Cardiac muscle cell (in vitro differentiated cells and primary cell): ENCODE results near the gene TAF13. TPM values are rescaled to one million over a fixed set of nuclear protein-coding genes. Genes with fewer than 3 reads are reported as not detected.
A peak's percentile ranks its signal among the peaks of the same experiment; 100 is the strongest.

Experiments
- DNase-seq, 2 donors: peaks; one replicate each; pipeline versions ENCODE4 v3.0.0 to v3.0.0-alpha.2; 2010 to 2017; ENCODE audit warnings: low read depth in 1 of 2, low spot score in 1 of 2
- H3K27ac ChIP-seq: fragments of 200-600 bp; sonication (generic); 2 replicates; pipeline ENCODE4 v1.5.1; 2016
- H3K27me3 ChIP-seq: fragments of 200-600 bp; sonication (generic); 2 replicates; pipeline ENCODE4 v1.6.0; 2016; ENCODE audit warnings: control low read depth
- H3K36me3 ChIP-seq: fragments of 200-600 bp; sonication (generic); 2 replicates; pipeline ENCODE4 v1.5.1; 2016; ENCODE audit warnings: control low read depth
- H3K4me1 ChIP-seq: fragments of 200-600 bp; sonication (generic); 2 replicates; pipeline ENCODE4 v1.8.1; 2017; ENCODE audit warnings: low read depth, mild to moderate bottlenecking, mixed run types
- H3K4me3 ChIP-seq: fragments of 200-600 bp; sonication (generic); 2 replicates; pipeline ENCODE4 v1.5.1; 2016; ENCODE audit warnings: mild to moderate bottlenecking
- H3K9me3 ChIP-seq: fragments of 200-600 bp; sonication (generic); 2 replicates; pipeline ENCODE4 v1.5.1; 2017; ENCODE audit warnings: low read depth, mild to moderate bottlenecking, control low read depth
- CTCF ChIP-seq: IDR thresholded peaks from 2 replicates; pipeline ENCODE4 v1.5.1; 2012; ENCODE audit warnings: low read depth, mild to moderate bottlenecking, low read length
- polyA plus RNA-seq: library from polyadenylated mRNA; unstranded; fragments of >200 nt; fragmentation: Nextera tagmentation; extraction: Ambion mirVana; gene quantifications from 2 replicates; pipeline ENCODE4 v1.2.1, GENCODE V29; 2016
- total RNA-seq: library from RNA; depleted of rRNA; stranded (reverse); fragments of >200 nt; gene quantifications from 2 replicates; pipeline ENCODE4 v1.2.3, GENCODE V29; 2016

The TAF13 gene
- 8.8 and 14.0 TPM in 2 replicates for total RNA-seq
- polyA plus RNA-seq, result 4.5 and 7.2 TPM in 2 replicates

GRCh38 chr1:109075531-109076490 lies at the start of gene TAF13:
TAF13 (minus strand) TSS chr1:109076003; CDS start chr1:109075947, 56 bp downstream.
- Histone ChIP-seq H3K9me3 (no peaks in the 10 kb centered on the region), H3K27me3 (no peaks in the 10 kb centered on the region), H3K4me1 (peaks cover 6% of the 10 kb centered on the region), H3K36me3 (no peaks in the 10 kb centered on the region), H3K4me3 (peak within 1 kb of the TSS; percentile 52), H3K27ac (peak within 1 kb of the TSS; percentile 98)
- TF ChIP-seq CTCF, result peak; percentile 21
- peak; percentile 95 to 97 for DNase-seq

DNA sequence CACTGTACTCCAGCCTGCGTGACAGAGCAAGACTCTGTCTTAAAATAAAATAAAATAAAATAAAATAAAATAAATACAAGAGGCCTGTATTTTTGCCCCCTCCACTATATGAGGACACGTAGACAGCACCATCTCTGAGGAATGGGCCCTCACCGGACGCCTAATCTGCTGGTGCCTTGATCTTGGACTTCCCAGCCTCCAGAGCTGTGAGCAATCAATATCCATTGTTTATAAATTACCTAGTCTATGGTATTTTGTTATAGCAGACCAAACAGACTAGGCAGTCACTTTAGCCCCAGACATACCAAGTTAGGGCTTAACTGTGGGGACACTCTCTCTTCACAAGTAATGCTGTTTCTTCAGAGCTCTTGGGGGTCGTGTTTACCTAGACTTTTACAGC lies 44.6 kb upstream of the TAF13 start:
- H3K9me3 ChIP-seq, result no peaks in the 10 kb centered on the region
- no peak overlapping the region for H3K27ac ChIP-seq
- H3K4me3 ChIP-seq, result no peak overlapping the region
- DNase-seq, result no peak
- H3K4me1 ChIP-seq, result no peaks in the 10 kb centered on the region
- no peak for TF ChIP-seq CTCF
- H3K27me3 ChIP-seq, result peaks cover 29% of the 10 kb centered on the region
- no peaks in the 10 kb centered on the region for H3K36me3 ChIP-seq

- no peak overlapping the region for H3K4me3 ChIP-seq
- H3K36me3 ChIP-seq, result no peaks in the 10 kb centered on the region
- no peaks in the 10 kb centered on the region for H3K4me1 ChIP-seq
- no peak for DNase-seq
- H3K27ac ChIP-seq, result no peak overlapping the region
- no peaks in the 10 kb centered on the region for H3K9me3 ChIP-seq
- peaks cover 47% of the 10 kb centered on the region for H3K27me3 ChIP-seq
- no peak for TF ChIP-seq CTCF
These were observed 42.3 kb upstream of the TAF13 start for GRCh38 chr1:109118089-109118488.

- no peak overlapping the region for H3K4me3 ChIP-seq
- H3K9me3 ChIP-seq, result no peaks in the 10 kb centered on the region
- no peaks in the 10 kb centered on the region for H3K4me1 ChIP-seq
- no peak for TF ChIP-seq CTCF
- no peak overlapping the region for H3K27ac ChIP-seq
- peaks cover 64% of the 10 kb centered on the region for H3K27me3 ChIP-seq
- H3K36me3 ChIP-seq, result no peaks in the 10 kb centered on the region
- no peak for DNase-seq
These were observed 40.5 kb upstream of the TAF13 start for GRCh38 chr1:109116286-109116685.

- TF ChIP-seq CTCF, result no peak
- no peaks in the 10 kb centered on the region for H3K9me3 ChIP-seq
- no peaks in the 10 kb centered on the region for H3K36me3 ChIP-seq
- no peak overlapping the region for H3K27ac ChIP-seq
- H3K27me3 ChIP-seq, result peaks cover 70% of the 10 kb centered on the region
- H3K4me3 ChIP-seq, result no peak overlapping the region
- no peak for DNase-seq
- H3K4me1 ChIP-seq, result no peaks in the 10 kb centered on the region
These were observed 39.9 kb upstream of the TAF13 start for GRCh38 chr1:109115685-109116084.
